ENCODE measurements around the gene ACACB. TPM values are rescaled to one million over a fixed set of nuclear protein-coding genes. Genes with fewer than 3 reads are reported as not detected.

The ACACB gene
- total RNA-seq, 1 donor from 2014 or later, result 0.84 TPM

DNA sequence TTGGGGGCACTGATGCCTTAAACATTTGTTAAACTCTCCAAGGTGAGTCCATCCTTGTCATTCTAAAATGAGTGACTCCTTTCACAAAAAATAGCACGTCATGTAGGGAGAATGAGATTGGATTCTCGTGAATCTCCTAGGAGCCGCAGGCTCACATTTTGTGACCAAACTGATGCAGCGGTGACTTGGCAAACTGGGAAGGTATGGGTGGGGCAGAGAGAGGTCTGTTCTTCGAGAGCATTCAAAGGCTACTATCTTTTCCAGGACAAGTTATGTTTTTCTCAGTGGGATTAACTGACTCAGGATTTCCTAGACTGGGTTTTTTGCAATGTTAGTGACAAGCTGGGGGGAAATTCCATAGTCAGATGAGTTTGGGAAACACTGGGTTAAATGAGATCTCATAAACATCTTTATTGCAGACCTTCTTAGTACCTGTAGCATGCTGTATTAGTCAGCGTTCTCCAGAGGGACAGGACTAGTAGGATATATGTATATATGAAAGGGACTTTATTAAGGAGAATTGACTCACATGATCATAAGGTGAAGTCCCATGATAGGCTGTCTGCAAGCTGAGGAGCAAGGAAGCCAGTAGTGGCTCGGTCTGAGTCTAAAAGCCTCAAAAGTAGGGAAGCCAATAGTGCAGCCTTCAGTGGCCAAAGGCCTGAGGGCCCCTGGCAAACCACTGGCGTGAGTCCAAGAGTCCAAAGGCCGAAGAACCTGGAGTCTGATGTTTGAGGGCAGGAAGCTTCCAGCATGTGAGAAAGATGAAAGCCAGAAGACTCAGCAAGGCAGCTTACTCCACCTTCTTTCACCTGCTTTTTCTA lies 131.7 kb downstream of the ACACB start:
- H3K36me3 ChIP-seq (ENCODE audit: control insufficient read depth, insufficient read depth, low read length), result no peaks in the 10 kb centered on the region
- DNase-seq (ENCODE audit: low read depth), result no peak
- no peak for TF ChIP-seq CTCF (IDR thresholded peaks at IDR 0.05; ENCODE audit: insufficient read depth, low read length, poor library complexity, severe bottlenecking)
- H3K4me3 ChIP-seq (ENCODE audit: low read depth, low read length), result no peak overlapping the region
- no peaks in the 10 kb centered on the region for H3K27me3 ChIP-seq (ENCODE audit: control insufficient read depth, insufficient read depth, low read length)

DNA sequence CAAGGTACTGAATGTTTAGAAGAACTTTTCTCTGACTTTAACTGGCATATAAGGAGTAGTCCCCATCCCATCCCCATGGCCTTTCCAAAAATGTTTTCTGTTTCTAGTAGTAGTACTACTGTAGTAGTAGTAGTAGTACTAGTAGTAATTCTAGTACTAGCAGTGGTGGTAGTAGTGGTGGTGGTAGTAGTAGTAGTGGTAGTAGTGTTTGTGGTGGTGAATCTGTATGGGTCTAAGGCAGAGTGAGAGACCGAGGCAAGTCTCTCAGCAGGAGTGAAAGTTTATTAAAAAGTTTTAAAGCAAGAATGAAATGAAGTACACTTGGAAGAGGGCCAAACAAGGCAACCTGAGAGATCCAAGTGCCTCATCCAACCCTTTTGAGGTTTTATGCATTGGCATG lies 134.1 kb downstream of the ACACB start:
- no peak for TF ChIP-seq CTCF (IDR thresholded peaks at IDR 0.05; ENCODE audit: insufficient read depth, low read length, poor library complexity, severe bottlenecking)
- DNase-seq (ENCODE audit: low read depth), result no peak
- Histone ChIP-seq H3K36me3 (ENCODE audit: control insufficient read depth, insufficient read depth, low read length) (no peaks in the 10 kb centered on the region), H3K4me3 (ENCODE audit: low read depth, low read length) (no peak overlapping the region), H3K27me3 (ENCODE audit: control insufficient read depth, insufficient read depth, low read length) (no peaks in the 10 kb centered on the region)

DNA sequence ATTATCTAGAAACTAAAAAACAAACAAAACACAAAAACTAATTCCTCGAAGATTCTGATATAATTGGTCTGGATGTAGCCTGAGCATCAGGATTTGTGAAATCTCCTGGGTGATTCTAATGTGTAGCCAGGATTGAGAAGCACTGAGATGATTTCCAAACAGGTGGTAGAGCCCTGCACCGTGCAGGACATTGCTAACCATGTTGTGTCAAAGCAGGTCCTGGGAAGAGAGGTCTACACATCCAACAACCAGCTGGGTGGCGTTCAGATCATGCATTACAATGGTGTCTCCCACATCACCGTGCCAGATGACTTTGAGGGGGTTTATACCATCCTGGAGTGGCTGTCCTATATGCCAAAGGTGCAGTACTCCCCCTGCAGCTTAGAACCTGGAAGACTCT lies 136.4 kb downstream of the ACACB start:
- H3K4me3 ChIP-seq (ENCODE audit: low read depth, low read length), result no peak overlapping the region
- no peak for TF ChIP-seq CTCF (IDR thresholded peaks at IDR 0.05; ENCODE audit: insufficient read depth, low read length, poor library complexity, severe bottlenecking)
- no peaks in the 10 kb centered on the region for H3K36me3 ChIP-seq (ENCODE audit: control insufficient read depth, insufficient read depth, low read length)
- no peak for DNase-seq (ENCODE audit: low read depth)
- no peaks in the 10 kb centered on the region for H3K27me3 ChIP-seq (ENCODE audit: control insufficient read depth, insufficient read depth, low read length)

- DNase-seq (ENCODE audit: low read depth), result no peak
- Histone ChIP-seq H3K36me3 (ENCODE audit: control insufficient read depth, insufficient read depth, low read length) (no peaks in the 10 kb centered on the region), H3K27me3 (ENCODE audit: control insufficient read depth, insufficient read depth, low read length) (no peaks in the 10 kb centered on the region), H3K4me3 (ENCODE audit: low read depth, low read length) (no peak overlapping the region)
- no peak for TF ChIP-seq CTCF (IDR thresholded peaks at IDR 0.05; ENCODE audit: insufficient read depth, low read length, poor library complexity, severe bottlenecking)
These were observed 137.6 kb downstream of the ACACB start for GRCh38 chr12:109253913-109254544.

GRCh38 chr12:109255377-109255776 lies 139.0 kb downstream of the ACACB start:
- Histone ChIP-seq H3K27me3 (ENCODE audit: control insufficient read depth, insufficient read depth, low read length) (no peaks in the 10 kb centered on the region), H3K4me3 (ENCODE audit: low read depth, low read length) (no peak overlapping the region), H3K36me3 (ENCODE audit: control insufficient read depth, insufficient read depth, low read length) (no peaks in the 10 kb centered on the region)
- peak; percentile 4 for TF ChIP-seq CTCF (IDR thresholded peaks at IDR 0.05; ENCODE audit: insufficient read depth, low read length, poor library complexity, severe bottlenecking)
- DNase-seq (ENCODE audit: low read depth), result no peak
